Measurements from ENCODE around the gene C2orf74.

- TF ChIP-seq CTCF (IDR thresholded peaks at IDR 0.05) (no peak), POLR2A (IDR thresholded peaks at IDR 0.05) (no peak)
Measured at GRCh38 chr2:61173116-61173515, 11.1 kb downstream of the C2orf74 start.

All from lower leg skin (tissue), 3 donors.